ENCODE results near the gene CCDC88B.
"Not testable (repeated sequence)": the region's sequence is repeated elsewhere in the genome, so short reads cannot be mapped to it uniquely, and the experiment has no call there.

Gene CCDC88B

DNA sequence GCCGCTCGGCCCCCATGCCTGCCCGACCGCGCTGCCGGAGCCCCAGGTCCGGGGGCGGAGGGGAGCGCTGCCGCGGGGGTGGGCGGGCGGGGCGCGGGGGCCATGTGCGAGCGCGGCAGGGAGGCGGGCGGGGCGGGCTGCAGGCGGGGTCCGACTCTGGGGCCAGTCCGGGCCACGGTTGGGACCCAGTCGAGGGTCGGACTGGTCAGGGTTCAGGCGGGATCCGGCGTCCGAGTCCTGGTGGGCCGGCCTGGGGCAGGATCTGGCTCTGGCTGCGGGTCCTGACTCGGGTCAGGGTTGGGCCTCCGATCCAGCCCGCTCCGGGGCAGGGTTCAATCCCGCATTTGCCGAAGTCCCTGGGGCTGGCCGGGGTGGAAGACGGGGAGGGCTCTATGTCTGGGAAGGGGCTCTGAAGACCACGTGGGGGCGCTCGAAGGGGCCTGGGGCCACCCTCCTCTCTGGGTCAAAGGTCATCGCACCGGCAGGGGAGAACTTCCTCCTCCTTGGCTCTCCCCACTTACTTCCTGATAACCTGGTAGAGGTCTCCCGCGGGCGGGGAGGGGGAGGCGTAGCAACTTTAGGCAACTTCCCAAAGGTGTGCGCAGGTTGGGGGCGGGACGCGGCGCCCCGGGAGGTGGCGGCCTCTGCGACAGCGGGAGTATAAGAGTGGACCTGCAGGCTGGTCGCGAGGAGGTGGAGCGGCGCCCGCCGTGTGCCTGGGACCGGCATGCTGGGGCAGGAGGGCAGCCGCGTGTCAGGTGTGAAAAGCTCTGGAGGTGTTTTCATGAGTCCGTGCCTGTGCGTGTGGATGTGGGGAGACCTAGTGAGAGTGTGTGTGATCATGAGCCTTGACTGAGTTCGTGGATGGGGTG lies 34.1 kb upstream of the CCDC88B start:
- peak; percentile 40 to 49 for DNase-seq (ENCODE audit: low read depth in 2 of 2)

DNA sequence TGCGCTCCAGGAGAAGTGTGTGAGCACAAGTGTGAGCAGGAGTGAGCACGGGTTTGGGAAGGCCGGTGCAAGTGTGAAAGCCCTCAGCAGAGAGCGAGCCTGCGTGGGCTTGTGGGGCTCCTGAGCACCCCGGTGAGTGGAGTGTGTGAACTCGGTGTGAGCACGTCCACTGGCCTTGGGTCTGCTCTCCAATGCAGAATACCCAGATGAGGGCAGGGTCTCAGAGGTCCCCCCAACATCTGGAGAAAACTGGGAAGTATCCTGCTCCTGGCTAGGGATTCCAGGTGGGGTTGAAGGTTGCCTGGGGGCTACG lies 33.5 kb upstream of the CCDC88B start:
- DNase-seq (ENCODE audit: low read depth in 2 of 2): no peak

DNA sequence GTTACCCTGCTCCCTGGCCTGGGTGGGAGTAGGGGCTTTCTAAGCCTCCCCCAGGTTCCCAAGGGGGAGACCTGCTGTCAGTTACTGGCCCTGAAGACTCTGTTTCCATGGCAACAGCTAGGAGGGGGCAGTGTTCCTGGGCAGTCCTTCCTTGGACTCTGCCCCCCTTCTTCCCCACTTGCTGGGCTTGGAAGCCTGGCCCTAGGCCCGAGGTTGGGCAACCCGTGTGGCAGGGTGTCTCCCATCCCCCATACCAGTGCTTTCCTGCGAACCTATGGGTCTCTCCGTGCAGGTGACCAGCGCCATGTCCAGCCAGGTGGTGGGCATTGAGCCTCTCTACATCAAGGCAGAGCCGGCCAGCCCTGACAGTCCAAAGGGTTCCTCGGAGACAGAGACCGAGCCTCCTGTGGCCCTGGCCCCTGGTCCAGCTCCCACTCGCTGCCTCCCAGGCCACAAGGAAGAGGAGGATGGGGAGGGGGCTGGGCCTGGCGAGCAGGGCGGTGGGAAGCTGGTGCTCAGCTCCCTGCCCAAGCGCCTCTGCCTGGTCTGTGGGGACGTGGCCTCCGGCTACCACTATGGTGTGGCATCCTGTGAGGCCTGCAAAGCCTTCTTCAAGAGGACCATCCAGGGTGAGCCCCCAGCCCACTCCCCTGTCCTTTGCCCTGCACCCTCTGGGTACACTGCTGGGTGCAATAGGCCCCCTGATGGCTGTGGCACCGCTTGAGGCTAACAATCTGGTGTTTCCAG lies 33.0 kb upstream of the CCDC88B start:
- DNase-seq (ENCODE audit: low read depth in 2 of 2): no peak

DNA sequence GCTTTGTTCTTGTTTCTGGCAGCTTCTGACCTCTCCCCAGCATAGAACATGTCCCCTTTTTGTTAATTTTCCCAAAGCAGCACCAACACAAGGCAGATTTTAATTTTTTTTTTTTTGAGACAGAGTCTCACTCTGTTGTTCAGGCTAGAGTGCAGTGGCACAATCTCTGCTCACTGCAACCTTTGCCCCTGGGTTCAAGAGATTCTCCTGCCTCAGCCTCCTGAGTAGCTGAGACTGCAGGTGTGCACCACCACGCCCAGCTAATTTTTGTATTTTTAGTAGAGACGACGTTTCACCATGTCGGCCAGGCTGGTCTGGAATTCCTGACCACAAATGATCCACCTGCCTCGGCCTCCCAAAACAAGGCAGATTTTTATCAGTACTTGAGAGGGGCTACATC lies 32.2 kb upstream of the CCDC88B start:
- not testable (repeated sequence) for DNase-seq (ENCODE audit: low read depth in 2 of 2)

DNA sequence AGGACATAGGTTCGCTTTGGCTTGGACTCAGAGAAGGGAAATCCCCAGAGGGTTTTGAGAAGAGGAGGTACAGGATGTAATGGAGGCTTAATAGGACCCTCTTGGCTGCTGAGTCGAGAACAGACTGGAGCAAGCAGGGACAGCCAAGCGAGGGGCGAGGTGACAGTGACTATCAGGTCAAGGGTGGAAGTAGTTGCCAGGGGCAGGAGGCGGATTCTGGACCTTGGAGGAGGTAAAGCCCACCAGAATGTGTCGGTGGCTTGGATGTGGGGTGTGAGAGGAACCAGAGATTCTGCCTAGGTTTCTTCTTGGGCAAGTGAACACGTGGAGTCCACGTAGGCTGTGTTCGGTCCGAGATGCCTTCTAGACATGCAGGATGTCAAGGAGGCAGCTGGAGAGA lies 27.1 kb upstream of the CCDC88B start:
- no peak for DNase-seq (ENCODE audit: low read depth in 2 of 2)

DNA sequence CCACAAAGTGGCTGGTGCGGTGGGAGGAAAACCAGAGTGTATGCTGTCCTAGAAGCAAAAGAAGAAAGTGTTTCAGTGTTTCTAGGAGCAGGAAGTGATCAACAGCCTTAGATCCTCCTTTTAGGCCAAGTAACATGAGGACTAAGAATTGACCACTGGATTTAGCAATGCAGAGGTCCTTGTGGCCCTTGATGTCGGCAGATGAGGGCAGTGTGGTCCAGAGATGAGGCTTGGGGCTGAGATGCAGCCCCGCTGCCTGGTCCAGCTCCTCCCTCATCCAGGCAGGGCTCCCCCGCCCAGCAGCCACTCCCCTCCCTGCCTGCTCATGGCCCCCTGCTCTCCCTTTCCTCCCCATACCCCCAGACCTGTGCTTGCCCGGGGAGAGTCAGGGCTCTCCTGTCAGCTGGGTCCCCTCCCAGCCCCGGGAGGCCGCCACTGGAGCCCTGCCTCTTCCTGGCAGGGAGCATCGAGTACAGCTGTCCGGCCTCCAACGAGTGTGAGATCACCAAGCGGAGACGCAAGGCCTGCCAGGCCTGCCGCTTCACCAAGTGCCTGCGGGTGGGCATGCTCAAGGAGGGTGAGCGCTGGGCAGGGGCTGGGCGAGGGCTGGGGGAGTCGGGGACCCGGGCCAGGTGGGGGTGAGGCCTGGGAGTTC lies 26.4 kb upstream of the CCDC88B start:
- DNase-seq (ENCODE audit: low read depth in 2 of 2): no peak

DNA sequence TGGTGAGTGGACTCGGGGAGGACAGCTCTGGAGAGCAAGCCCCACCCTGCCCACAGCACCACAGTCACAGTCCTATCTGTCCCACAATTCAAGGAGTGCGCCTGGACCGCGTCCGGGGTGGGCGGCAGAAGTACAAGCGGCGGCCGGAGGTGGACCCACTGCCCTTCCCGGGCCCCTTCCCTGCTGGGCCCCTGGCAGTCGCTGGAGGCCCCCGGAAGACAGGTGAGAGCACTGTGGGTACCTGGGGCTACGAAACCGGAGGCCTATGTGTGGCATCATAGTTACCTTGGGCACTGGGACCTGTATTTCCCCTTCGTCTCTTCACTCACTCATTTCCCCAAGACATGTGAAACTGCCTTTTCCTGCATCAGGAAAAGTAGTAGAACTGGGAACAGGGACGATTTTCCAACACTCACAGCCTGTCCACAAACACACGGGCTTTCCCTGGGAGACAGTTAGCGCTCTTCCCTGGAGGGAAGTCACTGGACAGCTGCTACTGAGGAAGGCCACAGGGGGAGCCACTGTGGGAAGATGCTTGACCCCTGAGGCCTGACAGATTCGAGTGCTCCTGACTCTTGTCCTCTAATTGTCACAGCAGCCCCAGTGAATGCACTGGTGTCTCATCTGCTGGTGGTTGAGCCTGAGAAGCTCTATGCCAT lies 25.7 kb upstream of the CCDC88B start:
- DNase-seq (ENCODE audit: low read depth in 2 of 2): no peak

DNA sequence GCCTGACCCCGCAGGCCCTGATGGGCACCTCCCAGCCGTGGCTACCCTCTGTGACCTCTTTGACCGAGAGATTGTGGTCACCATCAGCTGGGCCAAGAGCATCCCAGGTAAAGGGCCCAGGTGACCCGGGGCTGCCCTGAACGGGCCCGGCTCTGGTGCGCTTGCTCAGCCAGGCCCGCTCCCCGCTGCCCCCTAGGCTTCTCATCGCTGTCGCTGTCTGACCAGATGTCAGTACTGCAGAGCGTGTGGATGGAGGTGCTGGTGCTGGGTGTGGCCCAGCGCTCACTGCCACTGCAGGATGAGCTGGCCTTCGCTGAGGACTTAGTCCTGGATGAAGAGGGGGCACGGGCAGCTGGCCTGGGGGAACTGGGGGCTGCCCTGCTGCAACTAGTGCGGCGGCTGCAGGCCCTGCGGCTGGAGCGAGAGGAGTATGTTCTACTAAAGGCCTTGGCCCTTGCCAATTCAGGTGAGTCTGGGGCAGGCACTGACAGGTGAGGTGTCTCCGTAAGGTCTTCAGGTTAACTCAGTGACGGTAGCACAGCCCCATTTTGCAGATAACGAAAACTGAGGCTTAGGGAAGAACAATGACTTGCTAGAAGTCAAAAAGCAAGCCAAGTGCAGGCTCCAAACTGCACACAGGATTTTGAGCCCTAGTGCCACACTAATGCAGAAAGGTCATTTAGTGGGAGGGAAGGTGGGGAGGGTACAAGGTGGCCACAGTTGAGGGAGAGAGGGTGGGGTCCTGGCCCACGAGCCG lies 25.0 kb upstream of the CCDC88B start:
- DNase-seq (ENCODE audit: low read depth in 2 of 2): no peak

DNA sequence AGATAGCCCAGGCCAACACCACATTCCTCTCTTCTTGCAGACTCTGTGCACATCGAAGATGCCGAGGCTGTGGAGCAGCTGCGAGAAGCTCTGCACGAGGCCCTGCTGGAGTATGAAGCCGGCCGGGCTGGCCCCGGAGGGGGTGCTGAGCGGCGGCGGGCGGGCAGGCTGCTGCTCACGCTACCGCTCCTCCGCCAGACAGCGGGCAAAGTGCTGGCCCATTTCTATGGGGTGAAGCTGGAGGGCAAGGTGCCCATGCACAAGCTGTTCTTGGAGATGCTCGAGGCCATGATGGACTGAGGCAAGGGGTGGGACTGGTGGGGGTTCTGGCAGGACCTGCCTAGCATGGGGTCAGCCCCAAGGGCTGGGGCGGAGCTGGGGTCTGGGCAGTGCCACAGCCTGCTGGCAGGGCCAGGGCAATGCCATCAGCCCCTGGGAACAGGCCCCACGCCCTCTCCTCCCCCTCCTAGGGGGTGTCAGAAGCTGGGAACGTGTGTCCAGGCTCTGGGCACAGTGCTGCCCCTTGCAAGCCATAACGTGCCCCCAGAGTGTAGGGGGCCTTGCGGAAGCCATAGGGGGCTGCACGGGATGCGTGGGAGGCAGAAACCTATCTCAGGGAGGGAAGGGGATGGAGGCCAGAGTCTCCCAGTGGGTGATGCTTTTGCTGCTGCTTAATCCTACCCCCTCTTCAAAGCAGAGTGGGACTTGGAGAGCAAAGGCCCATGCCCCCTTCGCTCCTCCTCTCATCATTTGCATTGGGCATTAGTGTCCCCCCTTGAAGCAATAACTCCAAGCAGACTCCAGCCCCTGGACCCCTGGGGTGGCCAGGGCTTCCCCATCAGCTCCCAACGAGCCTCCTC lies 24.1 kb upstream of the CCDC88B start:
- DNase-seq (ENCODE audit: low read depth in 2 of 2): not testable (repeated sequence)

DNA sequence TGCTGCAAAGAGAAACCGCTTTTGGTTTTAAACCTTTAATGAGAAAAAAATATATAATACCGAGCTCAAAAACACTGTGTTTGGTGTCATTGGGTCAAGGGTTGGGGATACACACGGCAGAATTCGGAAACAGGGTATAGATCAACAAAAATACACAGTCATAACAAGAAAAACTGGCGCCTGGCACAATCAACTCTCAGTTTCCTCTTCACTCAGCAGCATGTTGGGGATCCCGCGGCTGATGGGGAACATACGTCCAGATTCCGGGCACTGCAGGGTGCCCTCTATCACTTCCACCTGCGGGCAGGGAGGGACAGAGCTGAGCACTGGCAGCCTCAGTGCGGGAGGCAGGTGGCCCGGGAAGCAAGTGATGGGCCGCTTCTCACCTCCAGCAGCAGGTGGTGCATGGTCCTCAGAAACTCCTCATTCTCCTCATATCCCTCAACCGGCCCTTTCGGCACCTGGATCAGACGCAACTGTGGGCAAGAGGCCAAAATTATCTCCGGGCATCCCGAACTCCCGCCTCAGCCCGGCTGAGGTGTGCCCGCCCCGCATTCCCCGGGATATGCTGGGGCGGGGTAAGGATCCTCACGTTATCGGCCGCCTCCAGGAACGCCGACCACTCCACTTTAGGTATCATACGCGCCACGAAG lies 23.2 kb upstream of the CCDC88B start:
- DNase-seq (ENCODE audit: low read depth in 2 of 2): no peak

DNA sequence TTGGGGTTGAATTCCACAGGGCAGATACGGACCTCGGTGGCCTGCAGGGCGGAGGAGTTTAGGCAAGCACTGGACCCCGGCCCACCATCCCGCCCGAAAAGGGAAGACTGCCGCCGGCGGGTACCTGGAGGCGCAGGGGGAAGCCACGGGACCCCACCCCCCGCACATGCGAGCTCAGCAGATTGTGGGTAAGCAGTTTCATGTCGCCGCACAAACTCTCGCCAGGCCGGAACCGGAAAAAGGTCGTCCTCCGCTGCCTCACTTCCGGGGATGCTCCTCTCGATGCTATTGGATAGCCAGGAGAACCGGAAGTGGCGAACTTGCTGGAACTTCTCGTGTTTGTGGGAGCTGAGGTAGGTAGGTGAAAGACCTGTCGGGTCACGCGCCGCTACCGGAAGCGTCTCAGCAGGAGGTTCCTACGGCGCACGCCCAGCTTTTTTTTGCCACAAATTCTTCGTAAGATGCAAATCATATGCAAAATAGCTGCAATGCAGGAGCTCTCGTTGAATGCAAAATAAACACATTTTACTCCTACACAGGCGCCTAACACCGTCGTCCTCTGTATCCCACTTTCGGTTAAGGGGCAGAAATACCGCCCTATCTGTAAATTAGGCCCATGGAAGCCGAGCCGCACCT lies 22.6 kb upstream of the CCDC88B start, which contains the start of gene TRMT112:
Gene TRMT112 (minus strand): TSS at position 235 of the 636 bp plus-strand sequence. CDS start 33 bp downstream, at position 202.
- DNase-seq (ENCODE audit: low read depth in 2 of 2): peak; percentile 86 to 89

DNA sequence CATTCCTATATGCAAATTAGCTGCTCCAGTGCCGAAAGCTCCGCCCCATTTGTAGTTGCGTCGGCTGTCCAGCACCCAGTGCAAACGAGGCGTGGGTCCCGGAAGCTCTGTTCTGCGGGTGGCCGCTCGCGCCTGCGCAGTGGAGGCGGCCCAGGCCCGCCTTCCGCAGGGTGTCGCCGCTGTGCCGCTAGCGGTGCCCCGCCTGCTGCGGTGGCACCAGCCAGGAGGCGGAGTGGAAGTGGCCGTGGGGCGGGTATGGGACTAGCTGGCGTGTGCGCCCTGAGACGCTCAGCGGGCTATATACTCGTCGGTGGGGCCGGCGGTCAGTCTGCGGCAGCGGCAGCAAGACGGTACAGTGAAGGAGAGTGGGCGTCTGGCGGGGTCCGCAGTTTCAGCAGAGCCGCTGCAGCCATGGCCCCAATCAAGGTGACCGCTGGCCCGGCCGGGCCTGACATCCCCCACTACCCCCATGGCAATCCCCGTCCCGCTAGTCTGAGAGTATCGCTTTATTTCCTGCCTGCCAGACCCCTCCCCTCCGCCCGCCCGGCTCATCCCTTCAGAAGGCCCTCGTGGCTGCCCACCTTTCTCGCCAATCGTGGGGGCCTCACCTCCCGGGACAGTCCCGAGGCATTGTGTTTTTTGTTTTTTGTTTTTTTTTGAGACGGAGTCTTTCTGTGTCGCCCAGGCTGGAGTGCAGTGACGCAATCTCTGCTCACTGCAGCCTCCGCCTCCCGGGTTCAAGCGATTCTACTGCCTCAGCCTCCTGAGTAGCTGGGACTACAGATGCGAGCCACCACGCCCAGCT lies 21.8 kb upstream of the CCDC88B start, which contains the start of gene PRDX5:
Gene PRDX5 (plus strand): TSS at position 161 of the 805 bp plus-strand sequence. CDS start 95 bp downstream, at position 256.
- peak; percentile 87 to 88 for DNase-seq (ENCODE audit: low read depth in 2 of 2)

DNA sequence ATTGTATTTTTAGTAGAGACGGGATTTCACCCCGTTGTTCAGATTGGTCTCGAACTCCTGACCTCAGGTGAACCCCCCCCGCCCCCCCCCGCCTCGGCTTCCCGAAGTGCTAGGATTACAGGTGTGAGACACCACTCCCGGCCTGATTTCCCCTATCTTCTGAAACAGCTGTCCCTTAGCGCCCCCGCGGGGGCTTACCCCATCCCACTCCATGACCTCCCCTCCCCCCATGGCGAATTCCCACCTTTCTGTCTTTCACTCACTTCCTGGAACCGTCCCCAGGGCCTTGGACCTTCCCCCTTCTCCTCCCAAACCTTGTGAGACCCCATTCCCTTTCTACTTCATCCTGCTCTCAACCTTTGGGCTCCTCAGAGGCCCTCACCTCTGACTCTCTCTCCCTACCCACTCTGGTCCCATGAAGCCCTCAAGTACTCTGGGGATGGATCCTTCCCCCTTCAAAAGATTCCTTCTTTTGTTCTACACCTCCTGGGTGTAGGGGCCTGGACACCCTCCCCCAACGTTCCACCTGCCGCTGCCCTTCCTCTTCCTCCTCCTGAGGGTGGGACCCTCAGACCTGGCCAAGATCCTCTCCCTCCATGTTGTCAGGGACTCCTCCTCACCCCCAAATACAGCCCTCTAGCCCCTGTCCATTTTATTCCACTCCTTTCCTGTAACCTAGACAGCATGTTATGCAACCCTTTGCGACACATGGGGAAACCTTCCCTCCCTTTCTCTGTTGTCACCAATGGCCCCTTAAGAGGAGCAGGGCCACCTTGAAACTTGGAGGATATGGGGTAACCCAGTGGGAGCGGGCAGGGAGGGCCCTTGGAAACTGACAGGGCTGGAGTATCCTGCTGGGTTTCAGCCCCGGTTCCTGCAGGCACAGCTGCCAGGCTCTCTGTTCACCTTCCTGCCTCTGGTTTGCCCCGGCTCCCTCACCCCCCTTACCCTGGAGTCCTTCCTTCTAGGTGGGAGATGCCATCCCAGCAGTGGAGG lies 20.9 kb upstream of the CCDC88B start:
- DNase-seq (ENCODE audit: low read depth in 2 of 2): no peak

DNA sequence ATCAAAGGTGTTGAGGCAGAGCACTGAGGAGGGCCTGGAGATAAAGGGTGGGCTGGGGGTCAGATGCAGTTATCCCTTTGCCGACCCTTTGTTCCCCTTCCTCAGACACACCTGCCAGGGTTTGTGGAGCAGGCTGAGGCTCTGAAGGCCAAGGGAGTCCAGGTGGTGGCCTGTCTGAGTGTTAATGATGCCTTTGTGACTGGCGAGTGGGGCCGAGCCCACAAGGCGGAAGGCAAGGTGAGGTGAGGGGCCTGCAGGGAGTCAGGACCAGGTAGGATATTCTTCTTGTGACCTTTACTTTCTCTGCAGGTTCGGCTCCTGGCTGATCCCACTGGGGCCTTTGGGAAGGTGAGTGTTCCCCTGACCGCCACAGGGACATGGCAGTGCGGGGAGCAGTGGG lies 19.4 kb upstream of the CCDC88B start:
- DNase-seq (ENCODE audit: low read depth in 2 of 2): no peak

DNA sequence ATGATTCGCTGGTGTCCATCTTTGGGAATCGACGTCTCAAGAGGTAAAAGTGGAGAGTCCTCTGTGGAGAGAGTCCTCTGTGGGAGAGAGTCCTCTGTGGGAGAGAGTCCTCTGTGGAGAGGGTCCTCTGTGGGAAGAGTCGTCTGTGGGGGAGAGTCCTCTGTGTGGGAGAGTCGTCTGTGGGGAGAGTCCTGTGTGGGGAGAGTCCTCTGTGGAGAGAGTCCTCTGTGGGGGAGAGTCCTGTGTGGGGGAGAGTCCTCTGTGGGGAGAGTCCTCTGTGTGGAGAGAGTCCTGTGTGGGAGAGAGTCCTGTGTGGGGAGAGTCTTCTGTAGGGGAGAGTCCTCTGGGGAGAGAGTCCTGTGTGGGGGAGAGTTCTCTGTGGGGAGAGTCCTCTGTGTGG lies 19.0 kb upstream of the CCDC88B start:
- no peak for DNase-seq (ENCODE audit: low read depth in 2 of 2)

DNA sequence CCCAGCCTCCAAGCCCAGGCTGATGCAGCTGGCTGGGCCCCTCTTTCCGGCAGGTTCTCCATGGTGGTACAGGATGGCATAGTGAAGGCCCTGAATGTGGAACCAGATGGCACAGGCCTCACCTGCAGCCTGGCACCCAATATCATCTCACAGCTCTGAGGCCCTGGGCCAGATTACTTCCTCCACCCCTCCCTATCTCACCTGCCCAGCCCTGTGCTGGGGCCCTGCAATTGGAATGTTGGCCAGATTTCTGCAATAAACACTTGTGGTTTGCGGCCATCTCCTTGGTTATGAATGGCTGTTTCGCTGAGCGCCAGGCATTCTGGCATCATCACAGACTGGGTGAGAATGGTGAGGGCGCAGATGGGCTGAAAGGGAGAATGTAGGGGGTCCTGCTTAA lies 18.5 kb upstream of the CCDC88B start:
- no peak for DNase-seq (ENCODE audit: low read depth in 2 of 2)

DNA sequence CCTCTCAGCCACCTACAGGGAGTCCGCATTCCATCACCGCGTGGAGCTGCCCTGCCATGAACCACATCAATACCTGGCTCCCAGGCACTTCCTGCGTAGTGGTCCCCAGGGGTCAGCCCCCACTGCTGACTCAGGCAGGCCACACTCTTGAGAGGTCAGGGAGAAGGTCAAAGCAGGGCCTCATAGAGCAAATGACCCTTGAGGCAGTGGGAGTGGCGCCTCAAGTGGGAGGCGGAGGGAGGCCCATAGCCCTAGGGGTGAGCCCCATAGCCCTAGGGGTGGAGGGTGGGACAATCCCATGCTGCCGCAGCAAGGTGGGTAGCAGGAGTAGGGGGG lies 17.1 kb upstream of the CCDC88B start:
- DNase-seq (ENCODE audit: low read depth in 2 of 2): no peak

Data from stimulated activated CD8-positive, alpha-beta memory T cell treated with anti-CD3 and anti-CD28 coated beads, Interleukin-2, amount 100 ng/mL, for 1 hour (primary cell).